K562 (cell line): ENCODE measurements around the gene TOR3A. TPM values are rescaled to one million over a fixed set of nuclear protein-coding genes. Genes with fewer than 3 reads are reported as not detected.

Experiments used
- BRD4 ChIP-seq: fragments of 200-600 bp; sonication (generic); IDR thresholded peaks from 2 replicates; pipeline ENCODE4 v1.6.1; 2017; ENCODE audit warnings: inconsistent platforms
- CBX3 ChIP-seq, 2 experiments: IDR thresholded peaks; 1 replicate in 1 of 2; 2 replicates in 1 of 2; pipeline ENCODE4 v1.6.1; 2012; ENCODE audit warnings: inconsistent platforms in 2 of 2, low read length in 2 of 2, borderline replicate concordance in 1 of 2, control low read depth in 1 of 2
- CUX1 ChIP-seq: fragments of 200-800 bp; sonication (Bioruptor generic); IDR thresholded peaks from 2 replicates; pipeline ENCODE4 v1.6.1; 2016; ENCODE audit warnings: missing genetic modification characterization, missing compliant biosample characterization
- EZH2 ChIP-seq: IDR thresholded peaks from 2 replicates; pipeline ENCODE4 v1.6.1; 2012; ENCODE audit warnings: low read depth, mild to moderate bottlenecking, inconsistent platforms, low read length, borderline replicate concordance
- HDAC2 ChIP-seq: fragments of 450-650 bp; IDR thresholded peaks from 2 replicates; pipeline ENCODE4 v1.6.1; 2016; ENCODE audit warnings: mild to moderate bottlenecking
- HSF4 ChIP-seq: fragments of 250-450 bp; sonication (Bioruptor Pico); IDR thresholded peaks from 2 replicates; pipeline ENCODE4 v2.1.2; 2022; ENCODE audit warnings: mild to moderate bottlenecking, moderate library complexity, borderline replicate concordance
- KDM2B ChIP-seq: fragments of 250-450 bp; sonication (Bioruptor Pico); IDR thresholded peaks from 2 replicates; pipeline ENCODE4 v1.8.0; 2021; ENCODE audit warnings: mild to moderate bottlenecking, moderate library complexity
- MCM7 ChIP-seq, 2 experiments: fragments of 450-650 bp; IDR thresholded peaks; 2 replicates each; pipeline ENCODE4 v1.6.1; 2016 to 2018
- MITF ChIP-seq: IDR thresholded peaks from 2 replicates; pipeline ENCODE4 v1.6.1; 2014; ENCODE audit warnings: antibody characterized with exemption
- PHF20 ChIP-seq: fragments of 450-650 bp; IDR thresholded peaks from 2 replicates; pipeline ENCODE4 v1.6.1; 2018; ENCODE audit not compliant: partially characterized antibody
- PTRF ChIP-seq: fragments of 450-650 bp; IDR thresholded peaks from 2 replicates; pipeline ENCODE4 v1.6.1; 2016; ENCODE audit warnings: mild to moderate bottlenecking, missing genetic modification characterization, missing compliant biosample characterization
- SMARCA4 ChIP-seq: fragments of 450-650 bp; IDR thresholded peaks from 2 replicates; pipeline ENCODE4 v1.6.1; 2016
- SOX6 ChIP-seq: fragments of 450-650 bp; IDR thresholded peaks from 2 replicates; pipeline ENCODE4 v1.6.1; 2014; ENCODE audit warnings: mild to moderate bottlenecking
- SRSF3 ChIP-seq: fragments of 200-400 bp; formaldehyde crosslinking; IDR thresholded peaks from 2 replicates; pipeline ENCODE4 v1.6.1; 2016; ENCODE audit warnings: mild to moderate bottlenecking, low read length, moderate library complexity; ENCODE audit not compliant: insufficient read depth
- TEAD2 ChIP-seq: fragments of 450-650 bp; IDR thresholded peaks from 2 replicates; pipeline ENCODE4 v1.6.1; 2016; ENCODE audit warnings: missing genetic modification characterization, control low read depth, missing compliant biosample characterization
- TRIM24 ChIP-seq, 2 experiments: fragments of 450-650 bp; IDR thresholded peaks; 2 replicates each; pipeline ENCODE4 v1.6.1; 2016
- USF1 ChIP-seq: sonication (generic); formaldehyde crosslinking; IDR thresholded peaks from 2 replicates; pipeline ENCODE4 v1.9.0; 2022; ENCODE audit warnings: mild to moderate bottlenecking, missing genetic modification reagents
- XRCC3 ChIP-seq: fragments of 450-650 bp; IDR thresholded peaks from 2 replicates; pipeline ENCODE4 v1.6.1; 2017; ENCODE audit warnings: mild to moderate bottlenecking, moderate library complexity
- ZKSCAN8 ChIP-seq: fragments of 200-800 bp; sonication (Bioruptor generic); IDR thresholded peaks from 2 replicates; pipeline ENCODE4 v1.6.1; 2016; ENCODE audit warnings: missing genetic modification characterization, missing compliant biosample characterization
- ZNF217 ChIP-seq: sonication (generic); formaldehyde crosslinking; IDR thresholded peaks from 2 replicates; pipeline ENCODE4 v1.8.0; 2022; ENCODE audit warnings: mild to moderate bottlenecking, missing genetic modification reagents
- ZNF408 ChIP-seq: fragments of 250-450 bp; sonication (Bioruptor Pico); IDR thresholded peaks from 2 replicates; pipeline ENCODE4 v1.4.0; 2020; ENCODE audit warnings: low read depth, mild to moderate bottlenecking, moderate library complexity
- ZNF507 ChIP-seq: conservative IDR thresholded peaks from 2 replicates; pipeline ENCODE4 v1.6.1; 2017; ENCODE audit warnings: missing genetic modification characterization, missing compliant biosample characterization
- ZNF655 ChIP-seq: fragments of 250-450 bp; sonication (Bioruptor Pico); IDR thresholded peaks from 2 replicates; pipeline ENCODE4 v1.5.0; 2021
- ZNF77 ChIP-seq: fragments of 250-450 bp; sonication (Bioruptor Pico); IDR thresholded peaks from 2 replicates; pipeline ENCODE4 v1.5.0; 2020
- ZNF780A ChIP-seq: fragments of 250-450 bp; sonication (Bioruptor Pico); IDR thresholded peaks from 2 replicates; pipeline ENCODE4 v1.5.0; 2021; ENCODE audit warnings: mild to moderate bottlenecking
- polyA plus RNA-seq, 8 experiments: library from polyadenylated mRNA; depleted of rRNA in 4 of 8; stranded (reverse) in 5 of 8; unstranded in 3 of 8; fragments of >200 nt; fragmentation: Nextera tagmentation in 2 of 8; fragmentation: Illumina TruSeq in 1 of 8; extraction: Ambion mirVana in 2 of 8; extraction: Trizol in 1 of 8; gene quantifications; 2 replicates each; pipeline versions ENCODE4 v1.2.1 to v1.2.3, GENCODE V29; 2011 to 2014; ENCODE audit warnings: inconsistent platforms in 1 of 8, missing spikeins in 1 of 8
- total RNA-seq, 7 experiments: library from RNA; depleted of rRNA in 6 of 7; stranded (reverse); fragments of >200 nt in 6 of 7; fragmentation: Illumina TruSeq in 2 of 7; extraction: Trizol in 2 of 7; gene quantifications; 2 replicates each; pipeline versions ENCODE4 v1.2.1 to v1.2.3, GENCODE V29; 2011 to 2021; ENCODE audit warnings: low replicate concordance in 1 of 7

TOR3A gene
- total and polyA plus RNA-seq, 9 of the 15 experiments (the other 6 are each of a cell fraction or from before 2014, with no cell fraction given), result 7.9 to 94.5 (median 39.7) TPM

DNA sequence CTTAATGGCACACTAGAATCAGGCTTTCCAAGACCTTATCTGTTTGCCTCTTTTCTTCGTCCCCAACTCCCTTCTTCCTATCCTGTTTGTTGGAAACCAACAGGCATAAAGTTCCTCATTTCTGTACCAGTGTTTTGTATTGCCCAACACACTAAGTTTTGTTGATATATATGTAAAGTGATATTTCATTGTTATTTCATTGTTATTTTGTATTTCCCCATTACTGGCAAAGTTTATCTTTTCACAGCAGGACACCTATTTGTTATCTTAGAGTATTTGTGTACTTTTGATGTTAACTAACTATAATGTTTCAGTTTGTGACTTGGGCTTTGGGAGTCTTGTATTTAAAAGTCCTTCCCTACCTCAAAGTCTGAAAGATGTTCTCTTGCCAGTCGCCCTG, 29.1 kb upstream of the TOR3A start (continued):
- TF ChIP-seq ZNF655 (CRISPR knock-in tag), result no peak
- no peak for TF ChIP-seq MCM7 (IDR thresholded peaks at IDR 0.05)
- TF ChIP-seq ZNF77, result no peak
- TF ChIP-seq ZNF780A (CRISPR knock-in tag), result no peak
- no peak for TF ChIP-seq ZNF507
- TF ChIP-seq USF1 (CRISPR knock-in tag), result no peak
- TF ChIP-seq ZNF408 (CRISPR knock-in tag), result no peak
- no peak for TF ChIP-seq ZKSCAN8 (CRISPR knock-in tag)
- no peak for TF ChIP-seq PHF20
- peak; percentile 96 for TF ChIP-seq SOX6
- TF ChIP-seq TEAD2 (tag), result no peak
- no peak for TF ChIP-seq XRCC3
- no peak for TF ChIP-seq KDM2B (CRISPR knock-in tag)
- TF ChIP-seq CUX1 (CRISPR knock-in tag), result no peak
- 0 out of 2 replicates have a peak, but pooled peaks have one; percentile 11 for TF ChIP-seq PTRF (tag)
- TF ChIP-seq ZNF217 (CRISPR knock-in tag), result no peak
- no peak for TF ChIP-seq HDAC2
- no peak for TF ChIP-seq MITF
- no peak for TF ChIP-seq CBX3 (IDR thresholded peaks at IDR 0.05; ENCODE audit: borderline replicate concordance in 1 of 2, low read length in 2 of 2)
- TF ChIP-seq TRIM24 (IDR thresholded peaks at IDR 0.05), result no peak
- no peak for TF ChIP-seq SRSF3
- no peak for TF ChIP-seq BRD4
- no peak for TF ChIP-seq EZH2
- TF ChIP-seq SMARCA4, result peak; percentile 31; the same call in 1 of the 2 replicates
- TF ChIP-seq HSF4 (CRISPR knock-in tag), result no peak
